ENCODE measurements around the gene SERPINB6.
"Not testable (repeated sequence)": the region's sequence is repeated elsewhere in the genome, so short reads cannot be mapped to it uniquely, and the experiment has no call there.

SERPINB6 gene

DNA sequence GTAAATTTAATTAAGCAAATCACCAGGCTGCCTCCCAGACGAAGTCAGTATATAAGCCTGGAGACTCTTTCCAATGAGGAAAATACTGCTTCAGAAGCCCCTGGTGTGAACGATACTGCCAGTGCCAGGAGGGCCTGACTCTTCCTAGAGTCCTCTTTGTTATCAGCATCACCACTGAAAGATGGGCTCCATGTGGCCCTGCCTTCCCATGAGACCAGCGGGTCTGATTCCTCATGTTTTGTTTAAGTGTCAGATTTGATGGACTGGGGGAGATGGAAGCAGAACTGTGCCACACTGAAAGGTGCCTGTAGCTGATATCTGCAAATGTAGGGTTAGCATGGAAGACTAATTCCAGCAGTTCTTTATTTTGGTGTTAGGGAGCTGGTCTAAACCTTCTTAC is 36.2 kb upstream of the SERPINB6 start:
- Histone ChIP-seq H3K9me3 (ENCODE audit: insufficient read depth, low read length) (no peaks in the 10 kb centered on the region; the same call in 1 of the 2 replicates), H2AFZ (ENCODE audit: low read depth, low read length) (no peak overlapping the region), H4K20me1 (ENCODE audit: insufficient read depth, low read length) (no peaks in the 10 kb centered on the region), H3K9ac (ENCODE audit: low read length) (no peak overlapping the region), H3K4me2 (ENCODE audit: low read length) (no peak overlapping the region), H3K4me1 (ENCODE audit: low read length) (no peaks in the 10 kb centered on the region), H3K27me3 (ENCODE audit: low read depth, low read length) (no peaks in the 10 kb centered on the region), H3K36me3 (replicated peaks; ENCODE audit: low read depth, low read length) (peaks cover 27% of the 10 kb centered on the region), H3K79me2 (ENCODE audit: low read length) (no peaks in the 10 kb centered on the region), H3K4me3 (ENCODE audit: low read length) (no peak overlapping the region), H3K27ac (ENCODE audit: low read length) (no peak overlapping the region)
- TF ChIP-seq CTCF (IDR thresholded peaks at IDR 0.05; ENCODE audit: low read depth, low read length) (no peak), EZH2phosphoT487 (IDR thresholded peaks at IDR 0.05; ENCODE audit: low read depth) (no peak)

GRCh38 chr6:3006476-3006875 is 35.1 kb upstream of the SERPINB6 start:
- Histone ChIP-seq H3K4me3 (ENCODE audit: low read length) (no peak overlapping the region), H3K36me3 (replicated peaks; ENCODE audit: low read depth, low read length) (peaks cover 16% of the 10 kb centered on the region), H2AFZ (ENCODE audit: low read depth, low read length) (no peak overlapping the region), H3K4me1 (ENCODE audit: low read length) (no peaks in the 10 kb centered on the region), H3K9me3 (ENCODE audit: insufficient read depth, low read length) (no peaks in the 10 kb centered on the region; the same call in 1 of the 2 replicates), H3K79me2 (ENCODE audit: low read length) (no peaks in the 10 kb centered on the region), H3K4me2 (ENCODE audit: low read length) (no peak overlapping the region), H3K27ac (ENCODE audit: low read length) (no peak overlapping the region), H3K9ac (ENCODE audit: low read length) (no peak overlapping the region), H3K27me3 (ENCODE audit: low read depth, low read length) (no peaks in the 10 kb centered on the region), H4K20me1 (ENCODE audit: insufficient read depth, low read length) (no peaks in the 10 kb centered on the region)
- TF ChIP-seq CTCF (IDR thresholded peaks at IDR 0.05; ENCODE audit: low read depth, low read length) (no peak), EZH2phosphoT487 (IDR thresholded peaks at IDR 0.05; ENCODE audit: low read depth) (no peak)

DNA sequence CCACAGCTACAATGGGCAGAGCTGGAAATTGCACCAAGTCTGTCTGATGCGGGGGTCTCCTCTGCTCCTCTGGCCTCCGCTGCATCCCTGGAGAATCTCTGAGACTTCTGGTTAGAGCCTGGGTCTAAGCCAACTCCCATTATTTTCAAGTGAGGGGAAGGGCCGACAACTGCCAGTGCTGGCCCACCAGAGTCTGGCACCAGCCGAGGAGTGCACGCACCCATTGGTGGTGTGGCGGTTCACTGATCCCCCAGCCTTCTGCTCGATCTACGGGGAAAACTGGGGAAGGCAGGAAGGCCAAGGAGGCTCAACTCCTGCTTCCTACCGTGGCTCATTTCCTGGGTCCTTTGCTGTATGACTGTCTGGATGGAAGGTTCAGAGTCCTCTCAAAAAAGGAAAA is 34.5 kb upstream of the SERPINB6 start:
- no peak overlapping the region for H3K4me2 ChIP-seq (ENCODE audit: low read length)
- no peak overlapping the region for H3K27ac ChIP-seq (ENCODE audit: low read length)
- no peak for TF ChIP-seq EZH2phosphoT487 (IDR thresholded peaks at IDR 0.05; ENCODE audit: low read depth)
- TF ChIP-seq CTCF (IDR thresholded peaks at IDR 0.05; ENCODE audit: low read depth, low read length) = no peak

GRCh38 chr6:3005077-3005476 is 33.7 kb upstream of the SERPINB6 start:
- Histone ChIP-seq H3K27me3 (ENCODE audit: low read depth, low read length) (no peaks in the 10 kb centered on the region), H3K9ac (ENCODE audit: low read length) (no peak overlapping the region), H4K20me1 (ENCODE audit: insufficient read depth, low read length) (no peaks in the 10 kb centered on the region), H3K79me2 (ENCODE audit: low read length) (no peaks in the 10 kb centered on the region), H2AFZ (ENCODE audit: low read depth, low read length) (no peak overlapping the region), H3K4me1 (ENCODE audit: low read length) (no peaks in the 10 kb centered on the region; the same call in 1 of the 2 replicates), H3K9me3 (ENCODE audit: insufficient read depth, low read length) (no peaks in the 10 kb centered on the region), H3K4me3 (ENCODE audit: low read length) (no peak overlapping the region), H3K36me3 (replicated peaks; ENCODE audit: low read depth, low read length) (peaks cover 2% of the 10 kb centered on the region), H3K27ac (ENCODE audit: low read length) (no peak overlapping the region), H3K4me2 (ENCODE audit: low read length) (no peak overlapping the region)
- no peak for TF ChIP-seq EZH2phosphoT487 (IDR thresholded peaks at IDR 0.05; ENCODE audit: low read depth)
- TF ChIP-seq CTCF (IDR thresholded peaks at IDR 0.05; ENCODE audit: low read depth, low read length) = no peak

More for the DNA sequence above, 34.5 kb upstream of the SERPINB6 start:
- Histone ChIP-seq H4K20me1 (ENCODE audit: insufficient read depth, low read length) (no peaks in the 10 kb centered on the region), H3K4me3 (ENCODE audit: low read length) (no peak overlapping the region), H3K27me3 (ENCODE audit: low read depth, low read length) (no peaks in the 10 kb centered on the region), H3K79me2 (ENCODE audit: low read length) (no peaks in the 10 kb centered on the region), H3K4me1 (ENCODE audit: low read length) (no peaks in the 10 kb centered on the region), H3K9me3 (ENCODE audit: insufficient read depth, low read length) (no peaks in the 10 kb centered on the region), H3K36me3 (replicated peaks; ENCODE audit: low read depth, low read length) (peaks cover 10% of the 10 kb centered on the region), H2AFZ (ENCODE audit: low read depth, low read length) (no peak overlapping the region), H3K9ac (ENCODE audit: low read length) (no peak overlapping the region)

- H3K4me3 ChIP-seq (ENCODE audit: low read length); H3K27ac ChIP-seq (ENCODE audit: low read length); H3K9me3 ChIP-seq (ENCODE audit: insufficient read depth, low read length); H3K4me2 ChIP-seq (ENCODE audit: low read length); H3K4me1 ChIP-seq (ENCODE audit: low read length); H2AFZ ChIP-seq (ENCODE audit: low read depth, low read length); H3K27me3 ChIP-seq (ENCODE audit: low read depth, low read length); H3K79me2 ChIP-seq (ENCODE audit: low read length); H4K20me1 ChIP-seq (ENCODE audit: insufficient read depth, low read length); H3K9ac ChIP-seq (ENCODE audit: low read length); H3K36me3 ChIP-seq (replicated peaks; ENCODE audit: low read depth, low read length): not testable (repeated sequence)
Observed at GRCh38 chr6:3003226-3003625, 31.9 kb upstream of the SERPINB6 start.

Data from OCI-LY3 (cell line).